Measurements from ENCODE around the gene CAVIN3. TPM values are rescaled to one million over a fixed set of nuclear protein-coding genes. Genes with fewer than 3 reads are reported as not detected.
A peak's percentile ranks its signal among the peaks of the same experiment; 100 is the strongest.

The CAVIN3 gene
- 376 and 433 TPM in 2 replicates for total RNA-seq (2014; rRNA removed)
- polyA plus RNA-seq (2012) = 156 TPM

- peak; percentile 86 for DNase-seq (ENCODE audit: low read depth)
Observed at GRCh38 chr11:6320411-6321155, at the start of gene CAVIN3. Gene CAVIN3 (minus strand): TSS chr11:6320501. CDS start chr11:6320476, 25 bp downstream.

GRCh38 chr11:6365659-6366058 is 45.4 kb upstream of the CAVIN3 start:
- no peak for DNase-seq (ENCODE audit: low read depth)

- DNase-seq (ENCODE audit: low read depth) = peak; percentile 66
Observed at GRCh38 chr11:6362873-6363678, 42.8 kb upstream of the CAVIN3 start.

GRCh38 chr11:6362185-6362872 is 42.0 kb upstream of the CAVIN3 start:
- no peak for DNase-seq (ENCODE audit: low read depth)

GRCh38 chr11:6360183-6360582 is 39.9 kb upstream of the CAVIN3 start:
- no peak for DNase-seq (ENCODE audit: low read depth)

- peak; percentile 54 for DNase-seq (ENCODE audit: low read depth)
Observed at GRCh38 chr11:6357222-6357621, 36.9 kb upstream of the CAVIN3 start.

GRCh38 chr11:6356503-6357055 is 36.3 kb upstream of the CAVIN3 start:
- no peak for DNase-seq (ENCODE audit: low read depth)

- no peak for DNase-seq (ENCODE audit: low read depth)
Observed at GRCh38 chr11:6354651-6355485, 34.6 kb upstream of the CAVIN3 start.

GRCh38 chr11:6353367-6353987 is 33.2 kb upstream of the CAVIN3 start:
- DNase-seq (ENCODE audit: low read depth) = peak; percentile 54

- DNase-seq (ENCODE audit: low read depth) = no peak
Observed at GRCh38 chr11:6351782-6352382, 31.6 kb upstream of the CAVIN3 start.

- DNase-seq (ENCODE audit: low read depth) = no peak
Observed at GRCh38 chr11:6350486-6350885, 30.2 kb upstream of the CAVIN3 start.

- DNase-seq (ENCODE audit: low read depth) = no peak
Observed at GRCh38 chr11:6350043-6350442, 29.7 kb upstream of the CAVIN3 start.

- DNase-seq (ENCODE audit: low read depth) = no peak
Observed at GRCh38 chr11:6345366-6345765, 25.1 kb upstream of the CAVIN3 start.

- DNase-seq (ENCODE audit: low read depth) = no peak
Observed at GRCh38 chr11:6336293-6336692, 16.0 kb upstream of the CAVIN3 start.

- DNase-seq (ENCODE audit: low read depth) = no peak
Observed at GRCh38 chr11:6334806-6335205, 14.5 kb upstream of the CAVIN3 start.

GRCh38 chr11:6333095-6333494 is 12.8 kb upstream of the CAVIN3 start:
- no peak for DNase-seq (ENCODE audit: low read depth)

- DNase-seq (ENCODE audit: low read depth) = no peak
Observed at GRCh38 chr11:6332066-6332465, 11.8 kb upstream of the CAVIN3 start.

GRCh38 chr11:6328321-6328720 is 8.0 kb upstream of the CAVIN3 start:
- DNase-seq (ENCODE audit: low read depth) = no peak

GRCh38 chr11:6327806-6328205 is 7.5 kb upstream of the CAVIN3 start:
- no peak for DNase-seq (ENCODE audit: low read depth)

- DNase-seq (ENCODE audit: low read depth) = no peak
Observed at GRCh38 chr11:6326985-6327384, 6.7 kb upstream of the CAVIN3 start.
